Left kidney (tissue), 2 donors: ENCODE data around the gene EGR2. TPM values are rescaled to one million over a fixed set of nuclear protein-coding genes. Genes with fewer than 3 reads are reported as not detected.
A peak's percentile ranks its signal among the peaks of the same experiment; 100 is the strongest.

Experiments
- DNase-seq: peaks from one replicate; pipeline ENCODE4 v3.0.0-alpha.2; 2013
- polyA plus RNA-seq: library from polyadenylated mRNA; unstranded; fragments of 120-200 nt; gene quantifications from one replicate; pipeline ENCODE4 v1.2.1, GENCODE V29; 2013; ENCODE audit not compliant: insufficient read length

The EGR2 gene
- polyA plus RNA-seq, 1 donor, result 4.7 TPM

DNA sequence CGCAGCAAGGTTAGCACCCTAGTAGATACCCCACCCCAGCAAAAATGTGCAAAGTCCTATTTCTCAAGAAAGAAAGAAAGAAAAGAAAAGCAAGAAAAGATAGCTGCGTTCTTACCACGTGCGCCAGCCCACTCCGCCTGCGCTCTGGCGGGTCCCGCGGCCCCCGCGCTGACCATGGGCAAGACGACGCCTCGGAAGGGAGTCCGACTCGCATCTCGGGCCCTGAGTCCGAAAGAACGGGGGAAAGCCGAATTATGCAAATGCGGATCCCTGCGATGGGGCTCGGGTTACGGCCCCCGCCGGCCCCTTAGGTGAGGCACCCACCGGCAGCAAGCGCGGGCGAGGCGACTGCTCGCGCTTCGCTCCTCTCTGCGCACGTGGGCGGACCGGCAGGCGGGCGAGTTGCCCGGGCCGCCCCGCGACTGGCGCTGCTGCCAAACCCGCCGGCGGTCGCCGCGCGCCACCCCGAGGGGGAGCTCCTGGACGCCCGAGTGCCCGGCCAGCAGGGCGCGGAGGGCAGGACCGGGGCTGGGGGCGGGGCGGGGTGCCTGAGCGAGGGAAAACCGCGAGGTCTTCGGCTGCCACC is 2.4 kb upstream of the EGR2 start:
- peak; percentile 25 for DNase-seq

DNA sequence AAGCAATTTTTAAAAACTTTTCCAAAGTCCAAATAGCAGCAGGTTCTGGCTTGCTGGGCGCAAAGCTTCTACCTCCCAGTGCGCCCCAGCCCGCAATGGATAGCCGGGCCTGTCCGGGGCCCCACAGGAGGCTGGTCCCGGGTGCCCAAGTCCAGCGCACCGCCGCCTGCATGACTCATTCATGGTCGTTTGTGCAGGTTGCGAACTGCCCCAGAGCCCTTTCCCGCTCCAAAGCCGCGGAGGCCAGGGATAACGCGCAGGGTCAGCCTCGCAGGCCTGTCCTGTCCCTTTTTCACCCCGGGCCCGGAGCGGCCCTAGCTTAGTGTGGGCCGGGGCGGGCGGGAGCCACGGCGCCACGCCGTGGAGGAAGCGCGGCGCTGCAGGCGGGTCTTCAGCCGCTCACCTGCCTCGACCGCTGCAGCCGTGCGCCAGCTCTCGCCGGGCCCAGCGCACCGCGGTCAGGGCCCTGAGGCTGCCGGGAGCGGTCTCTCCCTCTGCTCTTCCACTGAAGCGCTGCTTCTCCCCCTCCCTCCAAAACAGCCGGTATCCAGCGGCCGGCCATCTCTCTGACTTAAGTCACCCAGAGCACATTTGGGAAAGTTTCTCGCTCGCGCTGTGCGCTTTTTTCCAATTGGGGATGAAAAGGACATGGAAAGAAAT is 1.7 kb upstream of the EGR2 start:
- peak; percentile 83 for DNase-seq

DNA sequence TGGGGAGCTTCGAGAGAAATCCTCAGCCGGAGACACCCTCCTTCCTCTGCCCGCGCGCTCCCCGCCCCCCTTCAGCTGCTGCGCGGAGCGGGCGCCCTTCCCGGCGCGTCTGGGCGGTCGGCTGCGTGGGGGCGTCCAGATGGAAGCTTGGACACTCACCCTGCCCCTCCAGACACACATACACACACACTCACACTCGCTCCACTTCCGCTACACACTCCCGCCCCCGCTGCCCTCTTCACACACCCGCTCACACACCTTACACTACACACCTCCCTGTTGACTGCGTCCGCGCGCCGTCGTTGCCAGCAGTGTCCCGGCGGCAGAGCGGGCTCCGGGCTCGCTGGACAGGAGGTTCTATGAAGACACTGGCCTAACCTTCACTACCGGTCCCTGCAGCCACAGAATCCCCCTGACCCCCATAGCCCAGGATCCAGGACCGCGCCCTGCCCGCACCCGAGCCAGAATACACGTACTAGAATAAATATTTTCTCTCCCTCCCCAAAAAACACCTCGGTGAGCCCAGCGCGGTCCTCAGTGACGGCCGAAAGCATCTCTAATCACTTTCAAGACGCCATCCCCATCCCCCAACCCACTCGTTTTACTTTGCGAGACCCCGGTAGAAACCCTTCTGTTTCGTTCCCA is 1.1 kb upstream of the EGR2 start:
- DNase-seq, result peak; percentile 34

DNA sequence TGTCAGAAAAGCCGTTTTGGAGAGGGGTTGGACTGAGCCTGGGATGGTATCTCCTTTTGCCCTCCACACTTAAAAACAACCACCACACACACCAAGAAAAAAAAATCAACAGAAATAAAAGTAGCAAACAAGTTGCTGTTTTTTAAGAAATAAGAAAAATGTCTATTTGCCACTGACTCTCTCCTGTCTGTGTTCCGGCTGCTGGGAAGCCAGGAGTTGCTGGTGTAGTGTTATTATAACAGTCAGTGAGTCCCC is 163 bp downstream of the EGR2 start:
- DNase-seq, result no peak

DNA sequence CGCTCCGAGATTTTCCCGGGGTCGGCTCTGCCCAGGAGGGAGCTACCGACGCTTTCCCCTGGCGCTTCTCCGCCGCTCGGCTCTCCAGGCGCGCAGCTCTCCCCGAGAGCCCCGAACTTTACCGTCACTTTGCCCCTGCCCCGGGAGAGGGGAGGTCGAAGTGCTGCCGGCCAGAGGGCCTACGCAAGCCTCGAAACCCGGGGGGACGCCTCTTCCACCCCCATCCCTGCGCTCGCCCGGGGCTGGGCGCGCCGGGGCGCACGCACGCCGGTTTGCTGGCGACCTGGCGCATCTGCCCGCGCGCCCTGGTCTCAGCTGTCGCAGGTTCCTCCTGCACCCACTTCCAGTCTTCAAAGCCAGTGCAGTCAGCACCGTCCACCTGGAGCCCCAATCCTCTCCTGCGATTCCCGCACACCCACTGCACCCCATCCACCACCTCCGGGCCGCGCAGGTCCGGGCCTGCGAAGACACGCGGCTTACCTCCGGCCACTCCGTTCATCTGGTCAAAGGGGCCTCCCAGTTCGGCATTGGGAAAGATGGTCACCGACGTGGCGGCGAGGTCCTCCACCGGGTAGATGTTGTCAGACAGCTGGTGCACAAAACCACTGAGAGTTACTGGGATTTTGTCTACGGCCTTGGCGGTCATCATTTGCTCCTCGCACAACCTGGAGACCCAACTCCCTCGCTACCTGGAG is 638 bp downstream of the EGR2 start:
- DNase-seq, result no peak

DNA sequence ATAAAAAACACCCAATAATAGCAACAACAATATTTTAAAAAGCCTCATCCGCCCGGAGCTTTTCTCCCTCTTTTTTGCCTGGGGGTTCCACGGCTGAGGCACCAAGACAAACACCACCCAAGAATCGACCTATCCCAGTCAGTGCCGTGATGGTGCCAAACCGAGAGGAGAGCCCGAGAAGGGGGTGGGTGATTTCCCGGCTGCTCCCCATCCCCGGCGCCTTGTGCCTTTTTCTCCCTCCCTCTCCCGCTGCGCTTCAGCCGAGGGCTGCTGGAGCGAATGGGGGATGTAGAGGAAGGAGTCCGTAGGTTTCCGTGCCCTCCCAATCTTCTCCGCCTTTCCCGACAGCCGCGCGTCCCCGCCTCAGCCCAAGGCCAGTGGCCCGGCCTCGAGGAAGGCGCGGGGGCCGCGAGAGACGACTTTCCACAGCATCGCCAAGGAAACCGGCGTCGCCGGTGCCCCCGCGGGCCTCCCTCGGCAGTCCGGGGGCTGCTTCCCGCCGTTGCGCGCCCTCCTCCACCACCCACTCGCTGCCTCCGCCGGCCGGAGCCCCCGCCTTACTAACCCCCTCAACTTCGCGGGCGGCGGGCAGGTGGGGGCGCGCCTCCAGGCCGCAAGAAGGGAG is 1.3 kb downstream of the EGR2 start:
- peak; percentile 19 for DNase-seq

DNA sequence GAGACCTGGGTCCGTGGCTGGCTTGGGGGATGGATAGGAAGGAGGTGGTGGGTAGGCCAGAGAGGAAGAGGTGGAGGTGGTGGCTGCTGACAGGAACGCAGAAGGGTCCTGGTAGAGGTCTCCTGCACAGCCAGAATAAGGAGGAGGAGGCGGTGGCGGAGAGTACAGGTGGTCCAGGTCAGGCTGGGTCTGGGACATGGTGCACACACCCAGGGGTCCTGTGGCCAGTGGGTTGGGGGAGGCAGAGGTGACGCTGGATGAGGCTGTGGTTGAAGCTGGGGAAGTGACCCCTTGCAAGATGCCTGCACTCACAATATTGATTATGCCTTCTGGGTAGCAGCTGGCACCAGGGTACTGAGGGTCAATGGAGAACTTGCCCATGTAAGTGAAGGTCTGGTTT is 2.2 kb downstream of the EGR2 start:
- no peak for DNase-seq

DNA sequence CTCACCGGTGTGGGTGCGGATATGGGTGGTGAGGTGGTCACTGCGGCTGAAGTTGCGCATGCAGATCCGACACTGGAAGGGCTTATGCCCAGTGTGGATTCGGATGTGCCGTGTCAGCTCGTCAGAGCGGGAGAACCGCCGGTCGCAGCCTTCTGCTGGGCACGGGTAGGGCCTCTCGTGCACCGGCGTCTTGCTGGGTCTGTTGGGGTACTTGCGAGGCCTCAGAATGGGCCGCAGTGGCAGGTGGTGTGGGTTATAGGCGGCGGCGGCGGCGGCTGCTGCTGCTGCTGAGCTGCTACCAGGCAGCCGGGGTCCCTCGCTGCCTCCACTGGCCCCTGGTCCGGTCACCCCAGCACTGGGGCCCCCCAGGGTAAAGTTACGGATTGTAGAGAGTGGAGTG is 2.7 kb downstream of the EGR2 start:
- DNase-seq, result no peak

DNA sequence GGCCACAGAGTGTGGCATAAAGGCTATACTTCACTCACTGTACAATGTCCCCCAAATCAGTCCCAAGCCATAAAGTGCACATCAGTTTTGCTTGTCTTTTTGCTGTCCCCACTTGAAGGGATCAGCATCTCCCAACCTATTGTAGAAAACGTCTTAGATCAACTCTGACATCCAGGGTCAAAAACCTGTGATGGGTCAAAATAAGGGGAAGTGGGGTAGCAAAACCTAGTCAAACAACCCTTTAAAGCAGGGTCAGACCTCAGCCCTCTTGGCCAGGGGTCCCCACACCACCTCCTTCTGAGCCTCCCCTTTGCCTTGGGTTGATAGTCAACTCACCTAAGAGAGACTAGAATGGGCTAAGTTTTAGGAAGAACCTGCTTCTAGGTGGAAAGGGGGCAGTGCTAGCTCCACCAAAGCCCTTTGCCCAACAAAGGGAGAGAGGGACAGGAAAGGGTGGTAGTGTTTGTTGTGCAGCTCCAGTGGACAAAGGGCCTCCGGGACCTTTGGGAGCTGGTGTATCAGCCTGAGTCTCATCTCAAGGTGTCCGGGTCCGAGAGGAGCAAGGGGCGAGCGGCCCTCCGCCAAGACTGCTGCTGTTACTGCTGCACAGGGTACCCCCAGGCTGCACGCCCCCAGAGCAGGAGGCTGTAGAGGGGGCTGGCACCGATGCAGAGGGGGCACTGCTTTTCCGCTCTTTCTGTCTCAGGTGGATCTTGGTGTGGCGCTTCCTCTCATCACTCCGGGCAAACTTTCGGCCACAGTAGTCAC is 3.3 kb downstream of the EGR2 start:
- no peak for DNase-seq

DNA sequence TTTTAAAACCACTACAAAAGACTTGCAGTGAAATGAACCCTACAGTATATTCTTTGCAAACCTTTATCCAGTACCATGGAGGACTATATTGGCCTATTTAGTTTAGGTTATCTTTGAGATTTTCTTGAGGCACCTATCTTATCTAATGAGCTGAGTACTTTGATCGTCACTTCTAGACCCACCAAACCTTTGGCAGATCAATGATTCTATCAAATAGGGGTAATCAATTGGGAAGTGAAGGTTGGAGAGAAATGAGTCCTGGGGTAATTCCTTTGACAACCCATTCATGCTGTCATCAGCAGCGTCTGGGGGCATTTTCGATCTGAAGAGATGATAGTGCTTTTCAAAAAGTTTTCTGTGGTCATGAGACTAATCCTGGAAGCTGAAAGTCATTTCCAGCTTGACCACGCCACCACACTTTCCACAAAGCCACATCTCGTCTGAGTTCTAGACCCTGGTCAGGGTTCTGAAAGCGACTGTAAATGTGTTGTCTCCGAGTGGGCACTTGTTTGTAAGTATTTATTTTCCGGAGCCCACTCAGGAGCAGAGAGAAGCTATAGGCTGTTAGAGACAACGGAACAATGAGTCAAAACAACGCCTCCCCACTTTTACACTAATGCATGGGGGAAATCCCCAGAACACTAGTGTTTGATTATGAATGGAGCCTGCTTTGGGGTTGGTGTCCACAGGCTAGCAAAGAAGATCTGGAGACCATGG is 4.8 kb downstream of the EGR2 start:
- DNase-seq, result no peak

DNA sequence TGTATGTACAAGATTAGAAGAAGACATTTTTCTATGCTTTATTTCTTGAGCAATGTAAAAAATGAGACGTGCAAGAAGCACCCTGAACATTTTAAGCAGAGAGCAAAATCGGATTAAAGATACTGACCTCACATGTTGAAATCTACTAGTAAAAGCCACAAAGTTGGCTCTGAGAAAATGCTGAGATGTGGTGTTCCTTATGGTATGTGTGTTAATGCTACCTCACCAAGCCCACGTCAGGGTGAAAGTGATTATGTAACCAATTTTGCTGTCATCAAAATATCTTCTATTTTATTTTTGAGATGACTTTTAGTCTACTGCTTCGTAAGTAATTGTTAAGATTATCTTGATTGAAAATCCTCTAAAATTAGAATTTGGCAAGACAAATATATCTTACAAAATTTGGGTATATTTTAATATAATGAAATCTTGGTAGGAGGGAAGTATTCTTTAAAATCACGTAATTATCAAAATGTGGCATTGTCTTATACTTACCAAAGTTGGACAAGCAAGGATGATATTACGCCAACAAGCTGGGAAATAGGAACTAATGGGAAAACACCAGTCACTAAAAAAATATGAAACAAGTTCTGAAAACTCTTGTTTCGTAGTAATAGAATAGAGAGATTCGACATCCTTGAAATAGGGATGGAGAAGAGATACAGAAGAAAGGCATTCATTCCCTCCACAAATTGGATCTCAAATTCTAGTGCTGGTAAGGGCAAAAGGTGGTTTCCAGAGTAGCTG is 5.8 kb downstream of the EGR2 start:
- DNase-seq, result no peak

DNA sequence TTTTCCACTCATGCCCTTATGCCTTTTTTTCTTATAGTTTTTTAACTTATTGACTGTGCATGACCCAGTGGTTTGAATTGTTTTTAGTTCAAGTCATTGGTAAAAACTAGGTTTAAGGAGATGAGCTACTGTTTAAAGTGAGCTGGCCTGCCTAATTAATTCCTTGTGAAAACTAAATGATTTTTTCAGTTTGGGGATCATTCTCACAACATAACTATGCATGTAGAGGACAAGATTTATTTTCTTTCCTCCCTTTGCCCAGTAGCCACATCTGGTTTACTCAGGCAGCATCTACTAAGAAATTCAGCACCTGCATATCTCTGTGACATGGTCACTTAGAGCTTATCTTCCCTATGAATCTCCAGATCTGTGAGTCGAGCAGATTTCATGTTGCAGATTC is 9.9 kb downstream of the EGR2 start:
- no peak for DNase-seq

DNA sequence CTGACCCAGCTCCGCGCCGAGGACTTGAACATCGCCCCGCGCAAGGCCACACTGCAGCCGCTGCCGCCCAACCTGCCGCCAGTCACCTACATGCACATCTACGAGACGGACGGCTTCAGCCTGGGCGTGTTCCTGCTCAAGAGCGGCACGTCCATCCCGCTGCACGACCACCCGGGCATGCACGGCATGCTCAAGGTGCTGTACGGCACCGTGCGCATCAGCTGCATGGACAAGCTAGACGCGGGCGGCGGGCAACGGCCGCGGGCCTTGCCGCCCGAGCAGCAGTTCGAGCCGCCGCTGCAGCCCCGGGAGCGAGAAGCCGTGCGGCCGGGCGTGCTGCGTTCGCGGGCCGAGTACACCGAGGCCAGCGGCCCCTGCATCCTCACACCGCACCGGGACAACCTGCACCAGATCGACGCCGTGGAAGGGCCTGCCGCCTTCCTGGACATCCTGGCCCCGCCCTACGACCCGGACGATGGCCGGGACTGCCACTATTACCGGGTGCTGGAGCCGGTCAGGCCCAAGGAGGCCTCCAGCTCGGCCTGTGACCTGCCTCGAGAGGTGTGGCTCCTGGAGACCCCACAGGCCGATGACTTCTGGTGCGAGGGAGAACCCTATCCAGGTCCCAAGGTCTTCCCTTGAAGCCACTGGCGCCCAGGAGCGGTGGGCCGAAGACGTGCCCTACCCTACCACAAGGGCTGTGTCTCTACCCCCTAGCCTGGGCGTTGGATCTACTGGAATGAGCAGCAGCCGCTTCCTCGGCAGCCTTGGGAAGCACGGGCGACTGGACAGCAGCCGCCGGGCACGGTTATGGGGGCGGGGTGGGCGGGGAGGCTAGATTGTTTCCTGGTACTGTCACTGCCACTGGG is 10.7 kb downstream of the EGR2 start:
- peak; percentile 31 for DNase-seq

DNA sequence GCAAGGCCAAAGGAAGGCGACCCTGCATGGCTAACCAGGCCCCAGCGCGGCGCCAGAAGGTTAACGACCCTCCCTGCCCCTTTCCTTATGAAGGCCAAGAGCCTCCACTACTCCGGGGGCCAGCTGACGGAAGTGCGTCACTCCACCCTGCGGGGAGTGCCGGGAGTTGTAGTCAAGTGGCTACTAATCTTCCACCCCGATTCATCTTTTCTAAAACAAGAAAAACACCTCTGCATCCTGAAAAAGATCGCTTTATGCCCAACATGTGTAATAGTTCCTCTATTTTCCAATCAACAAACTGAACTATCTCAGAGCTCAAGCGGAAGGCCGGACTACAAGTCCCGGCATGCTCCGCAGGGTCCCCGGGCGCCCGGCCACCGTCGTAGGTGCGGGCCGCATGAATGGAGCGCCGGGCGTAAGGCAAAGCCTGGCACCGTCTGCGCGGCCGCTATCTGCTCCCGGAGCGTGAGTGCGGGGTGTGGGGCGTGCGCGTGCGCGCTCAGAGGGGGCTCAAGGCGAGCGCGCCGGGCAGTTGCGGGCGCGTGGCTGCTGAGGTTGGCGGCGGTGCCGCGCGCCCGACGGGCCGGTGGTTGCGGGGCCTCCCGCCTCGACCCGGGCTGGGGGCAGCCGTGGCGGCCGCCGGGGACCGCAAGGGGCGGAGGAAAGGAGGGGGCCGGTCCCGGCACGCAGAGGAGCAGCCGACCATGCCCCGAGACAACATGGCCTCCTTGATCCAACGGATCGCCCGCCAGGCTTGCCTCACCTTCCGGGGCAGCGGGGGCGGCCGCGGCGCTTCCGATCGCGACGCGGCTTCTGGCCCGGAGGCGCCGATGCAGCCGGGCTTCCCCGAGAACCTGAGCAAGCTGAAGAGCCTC is 11.6 kb downstream of the EGR2 start, which contains the start of gene ADO:
TSS of gene ADO (plus strand) at position 365 of the 875 bp plus-strand sequence. CDS start at position 705, 340 bp downstream.
- no peak for DNase-seq

DNA sequence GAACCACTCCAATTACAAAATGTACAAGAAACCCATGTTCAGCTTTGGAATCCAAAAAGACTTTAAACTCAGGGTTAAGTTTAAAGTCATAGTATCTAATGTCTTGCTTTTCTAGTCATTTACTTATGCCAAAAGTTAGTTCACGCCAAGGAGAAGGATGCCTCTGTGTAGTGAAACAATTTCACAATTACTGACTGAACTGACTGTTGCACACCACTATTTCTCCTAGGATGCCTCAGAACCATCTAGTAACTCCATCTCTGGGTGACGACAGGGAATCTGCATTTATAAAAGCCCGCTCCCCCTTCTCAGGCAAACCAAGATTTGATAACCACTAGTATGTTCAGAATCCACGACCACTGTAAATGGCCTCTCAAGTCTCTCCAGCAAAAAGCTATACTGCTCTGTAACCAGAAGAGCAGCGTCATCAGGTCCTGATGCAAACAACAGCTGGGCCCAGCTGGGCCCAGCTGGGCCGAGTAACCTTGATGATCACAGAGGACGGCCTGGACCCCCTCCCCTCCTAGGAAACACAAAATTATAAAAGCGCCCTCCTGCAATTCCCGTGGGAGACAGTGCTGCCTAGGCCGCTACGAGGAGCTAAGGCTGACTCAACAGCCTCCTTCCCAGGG is 12.3 kb downstream of the EGR2 start:
- peak; percentile 91 for DNase-seq

DNA sequence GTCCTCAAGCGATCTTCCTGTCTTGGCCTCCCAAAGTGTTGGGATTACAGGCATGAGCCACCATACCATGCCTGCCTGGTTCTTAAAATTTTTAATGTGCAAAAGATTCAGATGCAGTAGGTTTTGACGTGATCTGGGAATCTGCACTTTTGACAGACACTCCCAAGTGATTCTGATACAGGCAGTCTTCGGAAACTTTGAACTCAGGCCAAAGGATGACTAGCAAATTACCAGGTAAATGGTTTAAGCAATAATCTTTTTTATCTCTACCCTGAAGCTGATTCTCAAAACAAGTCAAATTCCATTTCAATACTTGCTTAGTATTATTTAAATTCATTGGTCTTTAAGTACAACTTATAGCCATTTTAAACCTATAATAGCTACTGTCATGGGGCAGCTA is 14.3 kb downstream of the EGR2 start:
- no peak for DNase-seq

DNA sequence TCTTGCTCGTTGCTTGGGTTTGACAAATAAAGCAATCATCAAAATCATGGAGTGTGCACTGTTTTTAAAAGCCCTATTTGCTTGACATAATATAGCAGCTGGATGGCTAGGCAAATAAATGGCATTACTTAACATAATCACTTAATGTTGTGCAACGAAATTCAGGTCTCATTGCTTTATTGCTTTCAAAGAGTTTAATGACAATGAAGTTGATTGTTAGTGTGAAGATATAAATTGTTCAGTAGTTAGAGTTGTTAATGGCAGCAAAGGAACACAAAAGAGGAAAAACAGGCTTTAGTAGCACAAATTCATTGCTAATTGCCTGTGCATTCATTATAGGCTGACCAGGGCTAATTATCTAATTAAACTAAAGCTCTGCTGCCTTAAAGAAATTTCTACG is 19.3 kb downstream of the EGR2 start:
- DNase-seq, result no peak

DNA sequence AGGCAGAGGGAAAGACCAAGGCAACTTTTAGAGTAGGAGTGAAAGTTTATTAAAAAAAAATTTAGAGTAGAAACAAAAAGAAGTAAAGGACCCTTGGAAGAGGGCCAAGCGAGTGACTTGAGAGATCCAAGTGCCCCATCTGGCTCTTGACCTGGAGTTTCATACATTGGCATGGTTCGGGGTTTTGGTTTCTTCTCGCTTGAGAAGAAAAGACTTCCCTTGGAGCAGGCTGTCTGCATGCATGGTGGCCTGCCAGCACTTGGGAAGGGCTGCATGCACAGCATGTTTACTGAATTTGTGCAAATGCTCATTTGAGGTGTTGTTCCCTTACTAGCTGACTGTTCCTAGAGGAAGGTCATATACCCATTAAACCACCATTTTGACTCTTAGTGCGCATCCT is 20.4 kb downstream of the EGR2 start:
- no peak for DNase-seq
